GM23338 (cell line): ENCODE results near the gene APBA2. TPM values are rescaled to one million over a fixed set of nuclear protein-coding genes. Genes with fewer than 3 reads are reported as not detected.
A peak's percentile ranks its signal among the peaks of the same experiment; 100 is the strongest.

Experiments used
- ATAC-seq: fragments of 200-7000 bp; cut with Tn5 transposase; 3 replicates; pipeline ENCODE4 v1.9.1; 2020
- DNase-seq: peaks from one replicate; pipeline ENCODE4 v3.0.0-alpha.2; 2015; ENCODE audit warnings: low spot score
- H2AFZ ChIP-seq: fragments of 200-600 bp; sonication (generic); 2 replicates; pipeline ENCODE4 v1.8.0; 2016; ENCODE audit warnings: antibody characterized with exemption, mild to moderate bottlenecking, moderate library complexity
- H3F3A ChIP-seq: fragments of 200-600 bp; sonication (generic); replicated peaks from 2 replicates; pipeline ENCODE4 v1.8.0; 2017; ENCODE audit warnings: antibody characterized with exemption, mixed run types, low read depth
- H3K27ac ChIP-seq: fragments of 200-600 bp; sonication (generic); 2 replicates; pipeline ENCODE4 v1.6.1; 2016; ENCODE audit warnings: low read depth
- H3K27me3 ChIP-seq: fragments of 200-600 bp; sonication (generic); 2 replicates; pipeline ENCODE4 v1.8.0; 2016; ENCODE audit warnings: mild to moderate bottlenecking, mixed run types, moderate library complexity; ENCODE audit not compliant: insufficient read depth
- H3K36me3 ChIP-seq: fragments of 200-600 bp; sonication (generic); 2 replicates; pipeline ENCODE4 v1.8.0; 2016; ENCODE audit warnings: mild to moderate bottlenecking; ENCODE audit not compliant: insufficient read depth
- H3K4me1 ChIP-seq: fragments of 200-600 bp; sonication (generic); 2 replicates; pipeline ENCODE4 v1.8.0; 2016; ENCODE audit warnings: mild to moderate bottlenecking, moderate library complexity; ENCODE audit not compliant: insufficient read depth
- H3K4me2 ChIP-seq: fragments of 200-600 bp; sonication (generic); 2 replicates; pipeline ENCODE4 v1.7.1; 2017; ENCODE audit warnings: mixed run types
- H3K4me3 ChIP-seq: fragments of 200-600 bp; sonication (generic); 2 replicates; pipeline ENCODE4 v1.6.1; 2016; ENCODE audit warnings: mixed run types
- H3K79me2 ChIP-seq: fragments of 200-600 bp; sonication (generic); replicated peaks from 2 replicates; pipeline ENCODE4 v1.8.0; 2017; ENCODE audit warnings: mild to moderate bottlenecking; ENCODE audit not compliant: insufficient read depth
- H3K9me2 ChIP-seq: fragments of 200-600 bp; sonication (generic); 2 replicates; pipeline ENCODE4 v1.8.0; 2017; ENCODE audit not compliant: insufficient read depth
- H4K20me1 ChIP-seq: fragments of 200-600 bp; sonication (generic); replicated peaks from 2 replicates; pipeline ENCODE4 v1.8.0; 2017; ENCODE audit warnings: mild to moderate bottlenecking; ENCODE audit not compliant: insufficient read depth
- H3K27ac Mint-ChIP-seq: 2 replicates; pipeline ENCODE4 v1.8.0; 2020; ENCODE audit warnings: inconsistent platforms, mild to moderate bottlenecking, moderate library complexity, mixed read lengths
- H3K27me3 Mint-ChIP-seq: 3 replicates; pipeline ENCODE4 v1.8.0; 2022; ENCODE audit warnings: low read depth, mild to moderate bottlenecking, moderate library complexity, mixed read lengths, inconsistent platforms; ENCODE audit not compliant: insufficient read depth, poor library complexity
- H3K36me3 Mint-ChIP-seq: 3 replicates; pipeline ENCODE4 v1.8.0; 2021; ENCODE audit warnings: low read depth, mild to moderate bottlenecking, inconsistent platforms, moderate library complexity, mixed read lengths
- H3K4me1 Mint-ChIP-seq: 3 replicates; pipeline ENCODE4 v1.8.0; 2020; ENCODE audit warnings: mild to moderate bottlenecking, inconsistent platforms, mixed read lengths
- H3K4me3 Mint-ChIP-seq: 3 replicates; pipeline ENCODE4 v1.8.0; 2021; ENCODE audit warnings: moderate library complexity, mild to moderate bottlenecking, inconsistent platforms, mixed read lengths
- H3K9me3 Mint-ChIP-seq: 3 replicates; pipeline ENCODE4 v1.8.0; 2020; ENCODE audit warnings: moderate library complexity, mild to moderate bottlenecking, inconsistent platforms, mixed read lengths
- CREB1 ChIP-seq: fragments of 250-450 bp; sonication (Bioruptor Pico); IDR thresholded peaks from 2 replicates; pipeline ENCODE4 v1.5.0; 2020; ENCODE audit warnings: low read depth, mild to moderate bottlenecking, moderate library complexity
- EZH2 ChIP-seq: fragments of 200-600 bp; sonication (generic); IDR thresholded peaks from one replicate; pipeline ENCODE4 v1.8.0; 2017; ENCODE audit warnings: antibody characterized with exemption, mild to moderate bottlenecking, low read depth; ENCODE audit not compliant: unreplicated experiment
- JUNB ChIP-seq: IDR thresholded peaks from one replicate; pipeline ENCODE4 v1.6.1; 2016; ENCODE audit warnings: antibody characterized with exemption; ENCODE audit not compliant: unreplicated experiment
- NANOG ChIP-seq: IDR thresholded peaks from 2 replicates; pipeline ENCODE4 v1.6.1; 2016; ENCODE audit warnings: antibody characterized with exemption, borderline replicate concordance
- POLR2AphosphoS5 ChIP-seq: IDR thresholded peaks from 2 replicates; pipeline ENCODE4 v1.6.1; 2016; ENCODE audit warnings: antibody characterized with exemption, low read depth
- REST ChIP-seq: IDR thresholded peaks from one replicate; pipeline ENCODE4 v1.6.1; 2018; ENCODE audit warnings: antibody characterized with exemption; ENCODE audit not compliant: unreplicated experiment
- STAT1 ChIP-seq: IDR thresholded peaks from one replicate; pipeline ENCODE4 v1.6.1; 2016; ENCODE audit warnings: antibody characterized with exemption; ENCODE audit not compliant: unreplicated experiment
- ZNF114 ChIP-seq: fragments of 250-450 bp; sonication (Bioruptor Pico); IDR thresholded peaks from 2 replicates; pipeline ENCODE4 v1.5.0; 2020; ENCODE audit warnings: mild to moderate bottlenecking, moderate library complexity
- ZNF331 ChIP-seq: fragments of 250-450 bp; sonication (Bioruptor Pico); IDR thresholded peaks from 2 replicates; pipeline ENCODE4 v1.5.0; 2020; ENCODE audit warnings: low read depth, mild to moderate bottlenecking, moderate library complexity
- ZNF462 ChIP-seq: fragments of 250-450 bp; sonication (Bioruptor Pico); IDR thresholded peaks from 2 replicates; pipeline ENCODE4 v1.5.0; 2020; ENCODE audit warnings: mild to moderate bottlenecking, moderate library complexity
- polyA plus RNA-seq: library from polyadenylated mRNA; unstranded; fragments of >200 nt; fragmentation: Nextera tagmentation; extraction: Ambion mirVana; gene quantifications from 2 replicates; pipeline ENCODE4 v1.2.1, GENCODE V29; 2016
- total RNA-seq: library from RNA; depleted of rRNA; stranded (reverse); fragments of >200 nt; shearing (Covaris generic); gene quantifications from 2 replicates; pipeline ENCODE4 v1.2.3, GENCODE V29; 2014
- TF ChIP-seq, protein P1 (sequence below): IDR thresholded peaks from 2 replicates; pipeline ENCODE4 v1.6.1; 2016; ENCODE audit warnings: antibody characterized with exemption
- TF ChIP-seq, protein P2 (sequence below), 2 experiments: fragments of 200-600 bp in 1 of 2; sonication (generic) in 1 of 2; conservative IDR thresholded peaks; 2 replicates each; pipeline versions ENCODE4 v1.5.1 to v1.6.1; 2016 to 2017; ENCODE audit warnings: antibody characterized with exemption in 2 of 2, low read depth in 2 of 2, mild to moderate bottlenecking in 2 of 2, moderate library complexity in 1 of 2

The APBA2 gene
- total and polyA plus RNA-seq, 2 experiments from 2014 or later: 5.9 to 24.7 TPM

DNA sequence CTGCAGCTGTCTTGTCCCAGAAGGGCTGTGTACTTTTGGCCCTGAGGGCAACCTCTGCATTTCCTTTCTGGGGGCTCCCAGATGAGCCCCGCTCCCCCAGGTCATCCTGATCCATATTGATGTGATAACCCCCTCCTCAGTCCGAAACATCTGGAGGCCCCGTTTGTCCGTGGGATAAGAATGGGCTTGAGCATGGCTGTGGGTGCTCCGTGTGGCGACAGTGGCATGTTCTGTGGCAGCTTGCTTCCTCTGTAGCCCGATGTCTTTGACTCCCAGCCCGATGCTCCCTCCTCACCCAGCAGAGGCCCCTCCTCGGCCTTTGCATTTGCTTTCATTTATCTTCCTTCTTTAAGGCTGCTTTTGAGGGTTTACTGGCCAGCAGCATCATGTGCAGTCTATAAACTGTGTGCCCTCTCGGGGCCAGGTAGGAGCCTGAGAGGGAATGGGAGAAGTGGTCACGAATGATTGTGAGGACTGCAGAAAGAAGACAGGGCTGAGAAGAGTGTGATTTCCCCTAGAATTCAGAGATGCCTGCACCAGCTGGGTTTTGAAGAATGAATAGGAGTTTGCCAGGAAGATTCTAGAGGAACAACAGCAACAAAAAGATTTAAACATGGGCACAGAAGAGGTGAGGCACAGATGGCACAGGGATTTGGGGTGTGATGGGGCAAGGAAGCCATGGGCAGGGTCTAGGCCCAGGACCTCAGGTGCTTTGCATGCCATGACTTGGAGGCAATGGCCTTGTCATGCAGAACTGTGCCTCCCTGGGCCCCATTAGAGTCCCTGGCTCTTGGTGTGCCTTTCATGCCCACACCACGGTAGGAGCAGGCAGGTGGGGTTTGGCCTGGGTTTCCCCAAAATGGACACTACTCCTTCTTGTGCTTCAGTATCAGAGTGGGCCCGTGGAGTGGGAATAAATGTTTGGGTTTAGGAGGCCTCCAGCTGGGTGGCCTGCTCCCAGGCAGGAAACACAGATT lies 34.2 kb downstream of the APBA2 start:
- Histone ChIP-seq H3F3A (no peaks in the 10 kb centered on the region), H3K79me2 (no peaks in the 10 kb centered on the region), H3K4me2 (no peak overlapping the region; the same call in 1 of the 2 replicates), H4K20me1 (no peaks in the 10 kb centered on the region), H3K36me3 (no peaks in the 10 kb centered on the region), H3K9me2 (no peaks in the 10 kb centered on the region), H3K27ac (no peak overlapping the region), H3K4me3 (no peak overlapping the region), H3K4me1 (peaks cover 8% of the 10 kb centered on the region), H3K27me3 (no peaks in the 10 kb centered on the region), H2AFZ (peak overlapping the region; percentile 88)
- Mint-ChIP-seq H3K9me3 (no peaks in the 10 kb centered on the region; the same call in 2 of the 3 replicates), H3K27ac (no peak overlapping the region), H3K27me3 (peaks cover 4% of the 10 kb centered on the region), H3K4me1 (peaks cover 15% of the 10 kb centered on the region), H3K36me3 (peaks cover 5% of the 10 kb centered on the region), H3K4me3 (no peak overlapping the region)
- TF ChIP-seq EZH2 (no peak), ZNF331 (CRISPR knock-in tag) (no peak), NANOG (no peak), JUNB (no peak), STAT1 (no peak), REST (no peak), ZNF462 (CRISPR knock-in tag) (no peak), ZNF114 (CRISPR knock-in tag) (no peak), POLR2AphosphoS5 (no peak), CREB1 (CRISPR knock-in tag) (no peak)
- TF ChIP-seq, protein P1, sequence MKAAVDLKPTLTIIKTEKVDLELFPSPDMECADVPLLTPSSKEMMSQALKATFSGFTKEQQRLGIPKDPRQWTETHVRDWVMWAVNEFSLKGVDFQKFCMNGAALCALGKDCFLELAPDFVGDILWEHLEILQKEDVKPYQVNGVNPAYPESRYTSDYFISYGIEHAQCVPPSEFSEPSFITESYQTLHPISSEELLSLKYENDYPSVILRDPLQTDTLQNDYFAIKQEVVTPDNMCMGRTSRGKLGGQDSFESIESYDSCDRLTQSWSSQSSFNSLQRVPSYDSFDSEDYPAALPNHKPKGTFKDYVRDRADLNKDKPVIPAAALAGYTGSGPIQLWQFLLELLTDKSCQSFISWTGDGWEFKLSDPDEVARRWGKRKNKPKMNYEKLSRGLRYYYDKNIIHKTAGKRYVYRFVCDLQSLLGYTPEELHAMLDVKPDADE: no peak
- TF ChIP-seq, protein P2, sequence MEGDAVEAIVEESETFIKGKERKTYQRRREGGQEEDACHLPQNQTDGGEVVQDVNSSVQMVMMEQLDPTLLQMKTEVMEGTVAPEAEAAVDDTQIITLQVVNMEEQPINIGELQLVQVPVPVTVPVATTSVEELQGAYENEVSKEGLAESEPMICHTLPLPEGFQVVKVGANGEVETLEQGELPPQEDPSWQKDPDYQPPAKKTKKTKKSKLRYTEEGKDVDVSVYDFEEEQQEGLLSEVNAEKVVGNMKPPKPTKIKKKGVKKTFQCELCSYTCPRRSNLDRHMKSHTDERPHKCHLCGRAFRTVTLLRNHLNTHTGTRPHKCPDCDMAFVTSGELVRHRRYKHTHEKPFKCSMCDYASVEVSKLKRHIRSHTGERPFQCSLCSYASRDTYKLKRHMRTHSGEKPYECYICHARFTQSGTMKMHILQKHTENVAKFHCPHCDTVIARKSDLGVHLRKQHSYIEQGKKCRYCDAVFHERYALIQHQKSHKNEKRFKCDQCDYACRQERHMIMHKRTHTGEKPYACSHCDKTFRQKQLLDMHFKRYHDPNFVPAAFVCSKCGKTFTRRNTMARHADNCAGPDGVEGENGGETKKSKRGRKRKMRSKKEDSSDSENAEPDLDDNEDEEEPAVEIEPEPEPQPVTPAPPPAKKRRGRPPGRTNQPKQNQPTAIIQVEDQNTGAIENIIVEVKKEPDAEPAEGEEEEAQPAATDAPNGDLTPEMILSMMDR (conservative IDR thresholded peaks at IDR 0.05; ENCODE audit: low read depth in 2 of 2): no peak
- ATAC-seq: no peak
- DNase-seq: no peak
